H1 (cell line): Measurements from ENCODE around the gene OSBPL9. TPM values are rescaled to one million over a fixed set of nuclear protein-coding genes. Genes with fewer than 3 reads are reported as not detected.
"Not testable (repeated sequence)": the region's sequence is repeated elsewhere in the genome, so short reads cannot be mapped to it uniquely, and the experiment has no call there.

Experiments used
- CTCF ChIA-PET: fragments of 300-600 bp; sonication (Branson Sonifier 250); formaldehyde crosslinking; loops from one replicate; lab custom pipeline; 2021; ENCODE audit not compliant: partially characterized antibody; lab: Charles Lee
- POLR2A ChIA-PET: fragments of 300-600 bp; sonication (Branson Sonifier 250); formaldehyde crosslinking; loops from one replicate; lab custom pipeline; 2021; ENCODE audit warnings: inconsistent platforms; ENCODE audit not compliant: partially characterized antibody; lab: Charles Lee
- DNase-seq, 2 experiments: peaks; one replicate each; pipeline versions ENCODE4 v3.0.0 to v3.0.0-alpha.2; 2010 to 2022; ENCODE audit warnings: low spot score in 2 of 2, low read depth in 1 of 2, mixed read lengths in 1 of 2
- FAIRE-seq: peaks from 2 replicates; lab custom pipeline; 2011; peaks lifted over from hg19 to GRCh38; lab: Jason Lieb, UNC
- H2AFZ ChIP-seq: 2 replicates; pipeline ENCODE4 v1.8.1; 2012; ENCODE audit warnings: low read length, inconsistent platforms
- H2AK5ac ChIP-seq: 2 replicates; pipeline ENCODE4 v1.6.1; 2013; ENCODE audit warnings: low read depth, low read length
- H2BK120ac ChIP-seq: replicated peaks from 2 replicates; pipeline ENCODE3; 2013; ENCODE audit warnings: low read depth, low read length, inconsistent platforms
- H2BK12ac ChIP-seq: 2 replicates; pipeline ENCODE4 v1.6.1; 2013; ENCODE audit warnings: low read depth, low read length
- H2BK15ac ChIP-seq: 2 replicates; pipeline ENCODE4 v1.6.1; 2013; ENCODE audit warnings: low read length
- H2BK20ac ChIP-seq: 2 replicates; pipeline ENCODE4 v1.6.1; 2013; ENCODE audit warnings: low read length
- H2BK5ac ChIP-seq: 2 replicates; pipeline ENCODE4 v1.6.1; 2013; ENCODE audit warnings: low read depth, low read length
- H3K14ac ChIP-seq: 2 replicates; pipeline ENCODE4 v1.6.1; 2013; ENCODE audit warnings: inconsistent platforms; ENCODE audit not compliant: insufficient read length
- H3K18ac ChIP-seq: 2 replicates; pipeline ENCODE4 v1.6.1; 2013; ENCODE audit warnings: low read length; ENCODE audit errors: extremely low read depth
- H3K23ac ChIP-seq: 2 replicates; pipeline ENCODE4 v1.6.1; 2013; ENCODE audit warnings: inconsistent platforms; ENCODE audit not compliant: insufficient read length
- H3K23me2 ChIP-seq: 2 replicates; pipeline ENCODE4 v1.6.1; 2013; ENCODE audit warnings: low read depth, low read length
- H3K27ac ChIP-seq: 2 replicates; pipeline ENCODE4 v1.6.1; 2011; ENCODE audit warnings: low read depth, low read length, inconsistent platforms
- H3K27me3 ChIP-seq, 4 experiments: replicated peaks in 1 of 4; 1 replicate in 1 of 4; 2 replicates in 3 of 4; pipeline versions ENCODE4 v1.6.1 to v1.8.1; 2011 to 2013; ENCODE audit warnings: low read length in 3 of 4, mild to moderate bottlenecking in 3 of 4, inconsistent platforms in 2 of 4, mixed read lengths in 2 of 4, moderate library complexity in 1 of 4; ENCODE audit not compliant: control insufficient read depth in 3 of 4, insufficient read depth in 3 of 4; ENCODE audit errors: extremely low read depth in 1 of 4
- H3K36me3 ChIP-seq, 4 experiments: 2 replicates each; pipeline versions ENCODE4 v1.6.1 to v1.8.1; 2011 to 2013; ENCODE audit warnings: mild to moderate bottlenecking in 4 of 4, low read length in 3 of 4, moderate library complexity in 2 of 4, control low read depth in 1 of 4, inconsistent platforms in 1 of 4; ENCODE audit not compliant: insufficient read depth in 4 of 4, control insufficient read depth in 2 of 4
- H3K4ac ChIP-seq: replicated peaks from 2 replicates; pipeline ENCODE3; 2013; ENCODE audit warnings: low read length, low read depth, mixed read lengths, inconsistent platforms; ENCODE audit not compliant: insufficient read length
- H3K4me1 ChIP-seq, 4 experiments: replicated peaks in 1 of 4; 1 replicate in 1 of 4; 2 replicates in 3 of 4; pipeline versions ENCODE4 v1.6.1 to v1.8.1; 2011 to 2013; ENCODE audit warnings: low read length in 3 of 4, inconsistent platforms in 2 of 4, mixed read lengths in 1 of 4; ENCODE audit not compliant: insufficient read depth in 4 of 4, control insufficient read depth in 3 of 4
- H3K4me2 ChIP-seq, 2 experiments: 2 replicates each; pipeline versions ENCODE4 v1.6.1 to v1.8.1; 2011 to 2013; ENCODE audit warnings: low read depth in 2 of 2, low read length in 2 of 2, control low read depth in 1 of 2, inconsistent platforms in 1 of 2, mild to moderate bottlenecking in 1 of 2; ENCODE audit not compliant: insufficient read depth in 1 of 2
- H3K4me3 ChIP-seq, 4 experiments: fragments of 200-600, 300-600 bp in 1 of 4; sonication (generic), shearing (Covaris generic), sonication (Bioruptor Twin) in 1 of 4; 2 replicates each; pipeline versions ENCODE4 v1.5.1 to v1.8.1; 2011 to 2016; ENCODE audit warnings: low read length in 4 of 4, low read depth in 3 of 4, control low read depth in 2 of 4, inconsistent platforms in 2 of 4, mild to moderate bottlenecking in 2 of 4, mixed read lengths in 1 of 4, moderate library complexity in 1 of 4; ENCODE audit not compliant: insufficient read depth in 2 of 4; ENCODE audit errors: extremely low read depth in 1 of 4
- H3K56ac ChIP-seq: replicated peaks from 2 replicates; pipeline ENCODE3; 2013; ENCODE audit warnings: low read depth, mild to moderate bottlenecking, mixed read lengths, low read length, inconsistent platforms; ENCODE audit not compliant: insufficient read length
- H3K79me1 ChIP-seq: 2 replicates; pipeline ENCODE4 v1.6.1; 2013; ENCODE audit warnings: low read depth, low read length, control low read depth
- H3K79me2 ChIP-seq, 2 experiments: 2 replicates each; pipeline versions ENCODE4 v1.6.1 to v1.8.1; 2012 to 2013; ENCODE audit warnings: low read length in 2 of 2, mild to moderate bottlenecking in 2 of 2, inconsistent platforms in 1 of 2; ENCODE audit not compliant: insufficient read depth in 2 of 2, control insufficient read depth in 1 of 2
- H3K9ac ChIP-seq, 4 experiments: replicated peaks in 1 of 4; 1 replicate in 1 of 4; 2 replicates in 3 of 4; pipeline versions ENCODE4 v1.6.1 to v1.8.1; 2011 to 2013; ENCODE audit warnings: low read depth in 3 of 4, low read length in 3 of 4, control low read depth in 2 of 4, mild to moderate bottlenecking in 2 of 4, moderate library complexity in 2 of 4, inconsistent platforms in 1 of 4; ENCODE audit errors: extremely low read depth in 1 of 4
- H3K9me3 ChIP-seq, 2 experiments: 2 replicates each; pipeline versions ENCODE4 v1.6.1 to v1.8.1; 2012 to 2013; ENCODE audit warnings: mild to moderate bottlenecking in 2 of 2, moderate library complexity in 2 of 2, control low read depth in 1 of 2, inconsistent platforms in 1 of 2, low read depth in 1 of 2, low read length in 1 of 2, mixed read lengths in 1 of 2; ENCODE audit not compliant: insufficient read depth in 2 of 2
- H4K20me1 ChIP-seq, 2 experiments: replicated peaks in 1 of 2; 2 replicates each; pipeline versions ENCODE3 to v1.8.1; 2011 to 2013; ENCODE audit warnings: inconsistent platforms in 2 of 2, low read length in 2 of 2, mild to moderate bottlenecking in 1 of 2; ENCODE audit not compliant: insufficient read depth in 2 of 2, control insufficient read depth in 1 of 2
- H4K5ac ChIP-seq: 2 replicates; pipeline ENCODE4 v1.6.1; 2013; ENCODE audit warnings: low read length, low read depth, mixed read lengths, inconsistent platforms; ENCODE audit not compliant: insufficient read length
- H4K8ac ChIP-seq: 2 replicates; pipeline ENCODE4 v1.8.0; 2013; ENCODE audit warnings: mild to moderate bottlenecking, moderate library complexity, low read length, inconsistent platforms; ENCODE audit not compliant: insufficient read depth; ENCODE audit errors: extremely low read depth
- H4K91ac ChIP-seq: replicated peaks from 2 replicates; pipeline ENCODE3; 2013; ENCODE audit warnings: low read length, mixed read lengths, inconsistent platforms; ENCODE audit not compliant: insufficient read length
- E2F6 ChIP-seq: IDR thresholded peaks from 2 replicates; pipeline ENCODE4 v1.6.1; 2012; ENCODE audit warnings: inconsistent platforms
- HDAC2 ChIP-seq, 2 experiments: fragments of 300-600 bp in 1 of 2; sonication (generic) in 1 of 2; IDR thresholded peaks; 2 replicates each; pipeline ENCODE4 v1.6.1; 2011 to 2012; ENCODE audit warnings: low read depth in 2 of 2, low read length in 2 of 2, mild to moderate bottlenecking in 2 of 2, moderate library complexity in 2 of 2, borderline replicate concordance in 1 of 2, inconsistent platforms in 1 of 2
- RBBP5 ChIP-seq: IDR thresholded peaks from 2 replicates; pipeline ENCODE4 v1.7.1; 2012; ENCODE audit warnings: low read depth, mild to moderate bottlenecking, inconsistent platforms, low read length, moderate library complexity, borderline replicate concordance
- WGBS, 2 experiments: shearing (Covaris generic) in 1 of 2; methylation state at CpG; one replicate each; pipeline versions ENCODE4 v1.1.6 to v1.1.7; 2013 to 2015; ENCODE audit warnings: low lambda C conversion rate in 2 of 2, mixed read lengths in 2 of 2, inconsistent platforms in 1 of 2, low coverage in 1 of 2, missing lambda C conversion rate in 1 of 2; ENCODE audit not compliant: insufficient replicate concordance in 2 of 2, insufficient coverage in 1 of 2, insufficient read length in 1 of 2; ENCODE audit errors: extremely low coverage in 1 of 2, missing lambda C conversion rate in 1 of 2; 5-methylcytosine and 5-hydroxymethylcytosine counted together
- polyA plus RNA-seq, 7 experiments: library from polyadenylated mRNA; depleted of rRNA in 3 of 7; stranded (reverse) in 5 of 7; unstranded in 2 of 7; fragments of >200 nt in 5 of 7; fragments of 200-250 nt in 2 of 7; gene quantifications; 1 replicate in 5 of 7; 2 replicates in 1 of 7; 4 replicates in 1 of 7; pipeline versions ENCODE4 v1.2.1 to v1.2.3, GENCODE V29; 2011 to 2013; ENCODE audit warnings: missing spikeins in 2 of 7, mixed read lengths in 2 of 7
- total RNA-seq: library from RNA; stranded (reverse); fragmentation: NEBNext Ultra II Directional; extraction: Animal tissue kit (Norgen Biotek cat#: 25700); gene quantifications from 2 replicates; pipeline ENCODE4 v1.2.1, GENCODE V29; 2021

The OSBPL9 gene
- total and polyA plus RNA-seq, 2 of the 8 experiments (the other 6 are each of a cell fraction or from before 2014, with no cell fraction given): 58.2 to 71.6 TPM

DNA sequence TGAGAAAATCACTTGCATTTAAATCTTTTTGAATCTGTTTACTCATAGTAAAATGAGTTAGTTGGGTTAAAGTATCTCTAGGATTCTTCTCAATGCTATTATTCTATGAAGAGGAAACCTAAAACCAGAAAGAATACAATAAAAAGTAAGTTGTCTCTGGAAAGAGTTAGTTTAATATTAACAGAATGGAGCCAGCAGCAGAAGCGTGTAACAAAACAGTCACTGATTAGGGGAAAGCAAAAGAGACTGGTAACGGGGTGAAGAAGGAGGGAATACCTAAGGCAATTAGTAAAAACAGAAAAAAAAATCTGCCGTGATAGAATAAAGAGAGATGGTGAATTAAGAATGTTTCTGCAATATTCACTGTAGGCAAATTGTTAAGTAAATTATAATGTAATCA lies 201.6 kb downstream of the OSBPL9 start (continued):
- TF ChIP-seq RBBP5 (no peak), E2F6 (no peak), HDAC2 (IDR thresholded peaks at IDR 0.05; ENCODE audit: borderline replicate concordance in 1 of 2, low read depth in 2 of 2, low read length in 2 of 2) (no peak)

DNA sequence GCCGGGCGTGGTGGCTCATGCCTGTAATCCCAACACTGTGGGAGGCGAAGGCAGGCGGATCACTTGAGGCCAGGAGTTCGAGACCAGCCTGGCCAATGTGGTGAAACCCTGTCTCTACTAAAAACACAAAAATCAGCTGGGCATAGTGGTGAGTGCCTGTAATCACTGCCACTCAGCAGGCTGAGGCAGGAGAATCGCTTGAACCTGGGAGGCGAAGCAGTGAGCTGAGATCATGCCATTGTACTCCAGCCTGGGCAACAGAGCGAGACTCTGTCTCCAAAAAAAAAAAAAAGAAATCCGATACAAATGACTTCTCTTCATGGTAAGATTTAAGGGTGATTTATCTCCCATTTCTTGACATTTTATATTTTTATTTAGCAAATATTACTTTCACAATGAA lies 202.1 kb downstream of the OSBPL9 start:
- H3K27me3 ChIP-seq, H3K23ac ChIP-seq, H3K56ac ChIP-seq, H3K4ac ChIP-seq, H3K4me1 ChIP-seq, H4K20me1 ChIP-seq, H3K79me2 ChIP-seq, CTCF ChIA-PET, H4K5ac ChIP-seq, H3K14ac ChIP-seq, H3K18ac ChIP-seq, FAIRE-seq, H3K9me3 ChIP-seq, POLR2A ChIA-PET, H2BK120ac ChIP-seq, H2AFZ ChIP-seq, H2AK5ac ChIP-seq, H3K9ac ChIP-seq, H3K23me2 ChIP-seq, H2BK12ac ChIP-seq, H4K8ac ChIP-seq, H3K4me2 ChIP-seq, H3K27ac ChIP-seq, H2BK20ac ChIP-seq, H2BK5ac ChIP-seq, H2BK15ac ChIP-seq, H3K4me3 ChIP-seq, H3K79me1 ChIP-seq, DNase-seq, H4K91ac ChIP-seq: not testable (repeated sequence)
- peaks cover 0 to 58% (median 9%) of the 10 kb centered on the region in 4 experiments; a peak in 5 of 8 replicates for H3K36me3 ChIP-seq
- WGBS, 2 experiments: 92% methylated on average over 9 of the region's 9 CpGs; no CpG with 5 or more reads in 1 of the 2 experiments
